ENCODE data around the gene LMNTD1. TPM values are rescaled to one million over a fixed set of nuclear protein-coding genes. Genes with fewer than 3 reads are reported as not detected.

Gene LMNTD1
- total RNA-seq, 2 donors from 2014 or later: 36.9 to 54.7 TPM

- H3K36me3 ChIP-seq (ENCODE audit: control insufficient read depth, insufficient read depth, low read length): peaks cover 50% of the 10 kb centered on the region
- H3K27me3 ChIP-seq (ENCODE audit: control insufficient read depth, insufficient read depth, low read length, poor library complexity, severe bottlenecking): no peaks in the 10 kb centered on the region
- peaks cover 48% of the 10 kb centered on the region for H3K9me3 ChIP-seq (ENCODE audit: control insufficient read depth, low read length)
- DNase-seq: no peak
- peaks cover 4% of the 10 kb centered on the region for H3K4me1 ChIP-seq (ENCODE audit: control insufficient read depth, insufficient read depth, low read length)
- peaks cover 47% of the 10 kb centered on the region for H3K4me1 Mint-ChIP-seq
- H3K9ac ChIP-seq (ENCODE audit: extremely low read depth, low read length, poor library complexity, severe bottlenecking): no peak overlapping the region
- 95 to 100% methylated on average over 3 to 5 of the region's 5 CpGs for WGBS, 2 experiments (ENCODE audit: insufficient coverage in 1 of 2, insufficient read length in 1 of 2)
- no peak overlapping the region for H3K4me3 ChIP-seq (ENCODE audit: low read length)
- no peak overlapping the region for H3K4me3 Mint-ChIP-seq
- no peak overlapping the region for H3K27ac Mint-ChIP-seq
- H3K9me3 Mint-ChIP-seq: peaks cover 35% of the 10 kb centered on the region
- no peak overlapping the region for H3K27ac ChIP-seq (ENCODE audit: low read depth, low read length)
- peaks cover 37% of the 10 kb centered on the region for H3K36me3 Mint-ChIP-seq (ENCODE audit: low read depth)
- TF ChIP-seq CTCF (conservative IDR thresholded peaks at IDR 0.05): no peak
- no peaks in the 10 kb centered on the region for H3K27me3 Mint-ChIP-seq (ENCODE audit: insufficient read depth)
These were observed 37.1 kb upstream of the LMNTD1 start for GRCh38 chr12:25590011-25590721.

- Mint-ChIP-seq H3K36me3 (ENCODE audit: low read depth) (peaks cover 36% of the 10 kb centered on the region), H3K27ac (no peak overlapping the region), H3K4me1 (peaks cover 32% of the 10 kb centered on the region), H3K27me3 (ENCODE audit: insufficient read depth) (no peaks in the 10 kb centered on the region), H3K9me3 (peaks cover 26% of the 10 kb centered on the region), H3K4me3 (no peak overlapping the region)
- Histone ChIP-seq H3K4me3 (ENCODE audit: low read length) (peak overlapping the region; percentile 37), H3K9ac (ENCODE audit: extremely low read depth, low read length, poor library complexity, severe bottlenecking) (no peak overlapping the region), H3K36me3 (ENCODE audit: control insufficient read depth, insufficient read depth, low read length) (peaks cover 54% of the 10 kb centered on the region), H3K9me3 (ENCODE audit: control insufficient read depth, low read length) (peaks cover 41% of the 10 kb centered on the region), H3K4me1 (ENCODE audit: control insufficient read depth, insufficient read depth, low read length) (peaks cover under 1% of the 10 kb centered on the region), H3K27ac (ENCODE audit: low read depth, low read length) (no peak overlapping the region), H3K27me3 (ENCODE audit: control insufficient read depth, insufficient read depth, low read length, poor library complexity, severe bottlenecking) (no peaks in the 10 kb centered on the region)
- 93 to 100% methylated on average over 3 to 4 of the region's 4 CpGs for WGBS, 2 experiments (ENCODE audit: insufficient coverage in 1 of 2, insufficient read length in 1 of 2)
- DNase-seq: no peak
- no peak for TF ChIP-seq CTCF (conservative IDR thresholded peaks at IDR 0.05)
These were observed 34.3 kb upstream of the LMNTD1 start for GRCh38 chr12:25587346-25587745.

GRCh38 chr12:25585662-25586061 is 32.6 kb upstream of the LMNTD1 start:
- peaks cover 16% of the 10 kb centered on the region for H3K4me1 Mint-ChIP-seq
- Histone ChIP-seq H3K27ac (ENCODE audit: low read depth, low read length) (no peak overlapping the region), H3K9ac (ENCODE audit: extremely low read depth, low read length, poor library complexity, severe bottlenecking) (no peak overlapping the region), H3K36me3 (ENCODE audit: control insufficient read depth, insufficient read depth, low read length) (peaks cover 56% of the 10 kb centered on the region), H3K27me3 (ENCODE audit: control insufficient read depth, insufficient read depth, low read length, poor library complexity, severe bottlenecking) (no peaks in the 10 kb centered on the region), H3K4me3 (ENCODE audit: low read length) (no peak overlapping the region), H3K9me3 (ENCODE audit: control insufficient read depth, low read length) (peaks cover 38% of the 10 kb centered on the region), H3K4me1 (ENCODE audit: control insufficient read depth, insufficient read depth, low read length) (no peaks in the 10 kb centered on the region)
- no peak overlapping the region for H3K27ac Mint-ChIP-seq
- H3K9me3 Mint-ChIP-seq: peaks cover 17% of the 10 kb centered on the region
- H3K36me3 Mint-ChIP-seq (ENCODE audit: low read depth): peaks cover 25% of the 10 kb centered on the region
- 96 to 98% methylated on average over 4 to 5 of the region's 5 CpGs for WGBS, 2 experiments (ENCODE audit: insufficient coverage in 1 of 2, insufficient read length in 1 of 2)
- DNase-seq: no peak
- no peak overlapping the region for H3K4me3 Mint-ChIP-seq
- no peaks in the 10 kb centered on the region for H3K27me3 Mint-ChIP-seq (ENCODE audit: insufficient read depth)
- no peak for TF ChIP-seq CTCF (conservative IDR thresholded peaks at IDR 0.05)
